IMR-90 (cell line): ENCODE measurements around the gene ATP6AP1. TPM values are rescaled to one million over a fixed set of nuclear protein-coding genes. Genes with fewer than 3 reads are reported as not detected.
A peak's percentile ranks its signal among the peaks of the same experiment; 100 is the strongest.

Source experiments
- ATAC-seq: fragments of 200-7000 bp; cut with Tn5 transposase; 2 replicates; pipeline ENCODE4 v1.9.1; 2020; ENCODE audit warnings: low read depth, mild to moderate bottlenecking, moderate library complexity
- BruUV-seq: library from RNA; stranded (reverse); fragments of 400-500 nt; replicated peaks from 2 replicates; lab custom pipeline; 2021; lab: Mats Ljungman, UMichigan
- CTCF ChIA-PET: fragments of 300-600 bp; formaldehyde crosslinking; extraction: SDS; loops from one replicate; lab custom pipeline; 2021; ENCODE audit warnings: antibody characterized with exemption; lab: Yijun Ruan, JAX
- POLR2A ChIA-PET: fragments of 300-600 bp; sonication (Branson Sonifier 250); formaldehyde crosslinking; loops from one replicate; lab custom pipeline; 2022; ENCODE audit warnings: antibody characterized with exemption; ENCODE audit not compliant: unreplicated experiment; lab: Charles Lee
- DNase-seq: peaks from one replicate; pipeline ENCODE4 v3.0.0; 2013
- H2AFZ ChIP-seq: replicated peaks from 2 replicates; pipeline ENCODE3; 2013; ENCODE audit warnings: low read length, mild to moderate bottlenecking; ENCODE audit not compliant: poor library complexity
- H2AK5ac ChIP-seq: 2 replicates; pipeline ENCODE4 v1.6.1; 2013; ENCODE audit warnings: low read depth, low read length, inconsistent platforms
- H2AK9ac ChIP-seq: replicated peaks from 2 replicates; pipeline ENCODE3; 2013; ENCODE audit warnings: mild to moderate bottlenecking, low read depth, low read length, moderate library complexity; ENCODE audit not compliant: poor library complexity
- H2BK120ac ChIP-seq: 2 replicates; pipeline ENCODE4 v1.6.1; 2013; ENCODE audit warnings: low read depth, low read length, inconsistent platforms
- H2BK15ac ChIP-seq: 3 replicates; pipeline ENCODE4 v1.6.1; 2013; ENCODE audit warnings: low read depth, low read length, inconsistent platforms
- H2BK20ac ChIP-seq: 2 replicates; pipeline ENCODE4 v1.6.1; 2013; ENCODE audit warnings: low read depth, mild to moderate bottlenecking, inconsistent platforms, low read length, moderate library complexity
- H2BK5ac ChIP-seq: 2 replicates; pipeline ENCODE4 v1.6.1; 2013; ENCODE audit warnings: mild to moderate bottlenecking, low read depth, low read length, inconsistent platforms; ENCODE audit not compliant: poor library complexity, severe bottlenecking
- H3K14ac ChIP-seq: replicated peaks from 2 replicates; pipeline ENCODE4 v1.6.1; 2013; ENCODE audit warnings: low read depth, low read length, inconsistent platforms
- H3K18ac ChIP-seq: 2 replicates; pipeline ENCODE4 v1.6.1; 2013; ENCODE audit warnings: low read depth, low read length, control low read depth
- H3K23ac ChIP-seq: 2 replicates; pipeline ENCODE4 v1.6.1; 2013; ENCODE audit warnings: low read depth, low read length, inconsistent platforms
- H3K27ac ChIP-seq: 2 replicates; pipeline ENCODE4 v1.5.1; 2013; ENCODE audit warnings: mild to moderate bottlenecking, control low read depth, low read length; ENCODE audit not compliant: insufficient read depth
- H3K27me3 ChIP-seq: 2 replicates; pipeline ENCODE4 v1.6.1; 2013; ENCODE audit warnings: low read length; ENCODE audit not compliant: control insufficient read depth, insufficient read depth
- H3K36me3 ChIP-seq: 2 replicates; pipeline ENCODE4 v1.6.1; 2013; ENCODE audit warnings: low read length, mixed read lengths; ENCODE audit not compliant: control insufficient read depth, insufficient read depth
- H3K4ac ChIP-seq: 2 replicates; pipeline ENCODE4 v1.6.1; 2013; ENCODE audit warnings: low read depth, low read length, inconsistent platforms
- H3K4me1 ChIP-seq: 2 replicates; pipeline ENCODE4 v1.6.1; 2013; ENCODE audit warnings: low read length, mixed read lengths; ENCODE audit not compliant: control insufficient read depth, insufficient read depth
- H3K4me2 ChIP-seq: 2 replicates; pipeline ENCODE4 v1.6.1; 2013; ENCODE audit warnings: low read depth, mild to moderate bottlenecking, control low read depth, low read length, moderate library complexity
- H3K4me3 ChIP-seq: 2 replicates; pipeline ENCODE4 v1.5.1; 2013; ENCODE audit warnings: low read depth, mild to moderate bottlenecking, control low read depth, low read length, moderate library complexity; ENCODE audit not compliant: insufficient read depth
- H3K56ac ChIP-seq: 2 replicates; pipeline ENCODE4 v1.6.1; 2013; ENCODE audit warnings: low read length, inconsistent platforms; ENCODE audit not compliant: insufficient read depth; ENCODE audit errors: extremely low read depth
- H3K79me1 ChIP-seq, 2 experiments: 2 replicates each; pipeline ENCODE4 v1.6.1; 2013; ENCODE audit warnings: low read length in 2 of 2, inconsistent platforms in 1 of 2, low read depth in 1 of 2
- H3K9ac ChIP-seq: 2 replicates; pipeline ENCODE4 v1.6.1; 2013; ENCODE audit warnings: low read depth, low read length, control low read depth
- H3K9me1 ChIP-seq: 2 replicates; pipeline ENCODE4 v1.6.1; 2013; ENCODE audit warnings: low read length, inconsistent platforms; ENCODE audit not compliant: insufficient read depth
- H3K9me3 ChIP-seq: 2 replicates; pipeline ENCODE4 v1.6.1; 2013; ENCODE audit warnings: low read length; ENCODE audit not compliant: control insufficient read depth, insufficient read depth
- H4K20me1 ChIP-seq: 2 replicates; pipeline ENCODE4 v1.6.1; 2013; ENCODE audit warnings: low read length, inconsistent platforms; ENCODE audit not compliant: insufficient read depth
- H4K5ac ChIP-seq: 2 replicates; pipeline ENCODE4 v1.6.1; 2013; ENCODE audit warnings: mild to moderate bottlenecking, low read depth, low read length, control low read depth
- H4K8ac ChIP-seq, 2 experiments: 2 replicates each; pipeline ENCODE4 v1.6.1; 2013; ENCODE audit warnings: low read depth in 2 of 2, low read length in 2 of 2, control low read depth in 1 of 2, inconsistent platforms in 1 of 2
- H4K91ac ChIP-seq: 2 replicates; pipeline ENCODE4 v1.6.1; 2013; ENCODE audit warnings: low read depth, low read length, inconsistent platforms; ENCODE audit not compliant: insufficient read depth
- CEBPB ChIP-seq: IDR thresholded peaks from 2 replicates; pipeline ENCODE4 v1.6.1; 2012; ENCODE audit warnings: low read depth, low read length, improper control_type of control experiment
- ELK1 ChIP-seq: fragments of 150-350 bp; IDR thresholded peaks from 2 replicates; pipeline ENCODE4 v1.6.1; 2016; ENCODE audit warnings: low read depth, mild to moderate bottlenecking, low read length, moderate library complexity, borderline replicate concordance
- MAFK ChIP-seq: IDR thresholded peaks from 2 replicates; pipeline ENCODE4 v1.6.1; 2012; ENCODE audit warnings: low read depth, low read length, improper control_type of control experiment
- POLR2A ChIP-seq: IDR thresholded peaks from 2 replicates; pipeline ENCODE4 v1.6.1; 2012; ENCODE audit warnings: mild to moderate bottlenecking, low read depth, low read length
- RAD21 ChIP-seq: IDR thresholded peaks from 2 replicates; pipeline ENCODE4 v1.6.1; 2012; ENCODE audit warnings: low read length, improper control_type of control experiment
- WGBS, 2 experiments: methylation state at CpG; one replicate each; pipeline versions ENCODE4 v1.1.5 to v1.1.7; 2013; ENCODE audit warnings: missing lambda C conversion rate in 2 of 2; ENCODE audit not compliant: insufficient read length in 1 of 2; ENCODE audit errors: extremely low coverage in 2 of 2; 5-methylcytosine and 5-hydroxymethylcytosine counted together
- dilution Hi-C: fragments of 300-500 bp; cut with HindIII; formaldehyde crosslinking; loops from one replicate; pipeline ENCODE4 v1.14.3; 2018; ENCODE audit warnings: low sequenced_read_pairs; ENCODE audit not compliant: unreplicated experiment
- in situ Hi-C: fragments of 300-500 bp; cut with MboI; formaldehyde crosslinking; loops from 3 replicates; pipeline ENCODE4 v1.14.3; 2019; ENCODE audit warnings: low sequenced_read_pairs, inconsistent platforms, mixed read lengths
- intact Hi-C: fragments of 100-400 bp; cut with micrococcal nuclease; formaldehyde crosslinking; loops from 2 replicates; pipeline ENCODE4 v1.10.0; 2022
- polyA plus RNA-seq, 3 experiments: library from polyadenylated mRNA; depleted of rRNA; stranded (reverse); fragments of >200 nt; gene quantifications; 2 replicates each; pipeline ENCODE4 v1.2.3, GENCODE V29; 2012; ENCODE audit warnings: low replicate concordance in 1 of 3
- total RNA-seq: library from RNA; depleted of rRNA; stranded (reverse); fragments of >200 nt; gene quantifications from 2 replicates; pipeline ENCODE4 v1.2.3, GENCODE V29; 2012

ATP6AP1 gene
- total and polyA plus RNA-seq, 2 of the 4 experiments (the other 2 are of a cell fraction), result 13.8 to 96.7 TPM

- no peak overlapping the region for H2BK15ac ChIP-seq
- H2AFZ ChIP-seq, result peak overlapping the region; percentile 79
- H3K9ac ChIP-seq, result peak overlapping the region; percentile 94
- H2BK5ac ChIP-seq, result peak overlapping the region; percentile 79
- peak overlapping the region; percentile 86 for H3K4ac ChIP-seq
- H2AK5ac ChIP-seq, result peak overlapping the region; percentile 49
- intact Hi-C loops (no loop called here), in situ Hi-C loops (no loop called here), dilution Hi-C loops (no loop called here)
- no peaks in the 10 kb centered on the region for H3K9me3 ChIP-seq
- CTCF ChIA-PET, result no interaction called here
- 42% methylated on average over 6 of the region's 38 CpGs; no CpG with 5 or more reads in 1 of the 2 experiments for WGBS, 2 experiments
- H3K14ac ChIP-seq, result peak overlapping the region; percentile 79
- peak overlapping the region; percentile 91; the same call in 1 of the 2 replicates for H3K23ac ChIP-seq
- H3K27me3 ChIP-seq, result no peaks in the 10 kb centered on the region
- H3K4me2 ChIP-seq, result peak overlapping the region; percentile 89
- TSS peak; percentile 95 for BruUV-seq
- peak overlapping the region; percentile 97 for H2AK9ac ChIP-seq
- H3K79me1 ChIP-seq, result peaks cover 0 to 30% of the 10 kb centered on the region in 2 experiments; a peak in 3 of 4 replicates
- TF ChIP-seq ELK1, result no peak
- peak; percentile 12 for TF ChIP-seq POLR2A
- TF ChIP-seq CEBPB, result no peak
- TF ChIP-seq MAFK, result no peak
- no peak for TF ChIP-seq RAD21
- 0 out of 2 replicates have a peak, but pooled peaks cover 5% of the 10 kb centered on the region for H3K9me1 ChIP-seq
- ATAC-seq, result no peak
- peaks cover 17% of the 10 kb centered on the region for H4K20me1 ChIP-seq
- DNase-seq, result no peak
- H4K91ac ChIP-seq, result peak overlapping the region; percentile 35
- H4K8ac ChIP-seq, result peak overlapping the region; percentile 66; a peak in 3 of 4 replicates
- H2BK120ac ChIP-seq, result no peak overlapping the region
- peak overlapping the region; percentile 34; the same call in 1 of the 2 replicates for H3K18ac ChIP-seq
- H3K27ac ChIP-seq, result peak overlapping the region; percentile 93
- 0 out of 2 replicates have a peak overlapping the region, but pooled peaks have one; percentile 30 for H4K5ac ChIP-seq
- H3K4me1 ChIP-seq, result peaks cover 13% of the 10 kb centered on the region
- peak overlapping the region; percentile 52; the same call in 1 of the 2 replicates for H3K56ac ChIP-seq
- peak overlapping the region; percentile 96 for H3K4me3 ChIP-seq
- peaks cover 11% of the 10 kb centered on the region; the same call in 1 of the 2 replicates for H3K36me3 ChIP-seq
- H2BK20ac ChIP-seq, result no peak overlapping the region
- POLR2A ChIA-PET, result interaction anchor here (0.5 to 0.8 kb wide), 4 partner anchors 9 to 787 kb away, joined by 3 to 7 read pairs (median 3); no protein-coding TSS in a partner anchor
Measured at GRCh38 chrX:154379569-154379951, 48.9 kb upstream of the ATP6AP1 start.
